Loucy (cell line): ENCODE data around the gene LRRC27.

Experiments
- EZH2phosphoT487 ChIP-seq: fragments of 200-600 bp; IDR thresholded peaks from 2 replicates; pipeline ENCODE4 v1.6.1; 2018; ENCODE audit warnings: antibody characterized with exemption, mild to moderate bottlenecking, moderate library complexity, borderline replicate concordance
- TF ChIP-seq, protein P1 (sequence below): fragments of 200-600 bp; sonication (generic); conservative IDR thresholded peaks from 2 replicates; pipeline ENCODE4 v1.5.1; 2014; ENCODE audit warnings: mild to moderate bottlenecking, antibody characterized with exemption, low read length

DNA sequence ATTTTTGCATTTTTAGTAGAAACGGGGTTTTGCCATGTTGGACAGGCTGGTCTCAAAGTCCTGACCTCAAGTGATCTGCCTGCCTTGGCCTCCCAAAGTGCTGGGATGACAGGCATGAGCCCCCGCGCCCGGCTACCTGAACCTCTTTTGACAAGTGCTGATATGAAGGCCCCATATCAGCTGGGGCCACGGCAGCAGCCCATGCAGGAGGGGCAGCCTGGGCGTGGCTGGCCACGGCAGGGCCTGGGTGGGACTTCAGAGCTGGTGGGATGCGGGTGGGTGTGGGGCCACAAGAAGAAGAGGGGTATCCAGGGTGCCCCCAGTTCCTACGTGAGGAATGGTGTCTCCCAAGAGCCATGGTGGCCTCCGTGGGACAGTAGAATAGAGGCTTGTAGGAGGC lies 6.9 kb downstream of the LRRC27 start:
- TF ChIP-seq, protein P1, sequence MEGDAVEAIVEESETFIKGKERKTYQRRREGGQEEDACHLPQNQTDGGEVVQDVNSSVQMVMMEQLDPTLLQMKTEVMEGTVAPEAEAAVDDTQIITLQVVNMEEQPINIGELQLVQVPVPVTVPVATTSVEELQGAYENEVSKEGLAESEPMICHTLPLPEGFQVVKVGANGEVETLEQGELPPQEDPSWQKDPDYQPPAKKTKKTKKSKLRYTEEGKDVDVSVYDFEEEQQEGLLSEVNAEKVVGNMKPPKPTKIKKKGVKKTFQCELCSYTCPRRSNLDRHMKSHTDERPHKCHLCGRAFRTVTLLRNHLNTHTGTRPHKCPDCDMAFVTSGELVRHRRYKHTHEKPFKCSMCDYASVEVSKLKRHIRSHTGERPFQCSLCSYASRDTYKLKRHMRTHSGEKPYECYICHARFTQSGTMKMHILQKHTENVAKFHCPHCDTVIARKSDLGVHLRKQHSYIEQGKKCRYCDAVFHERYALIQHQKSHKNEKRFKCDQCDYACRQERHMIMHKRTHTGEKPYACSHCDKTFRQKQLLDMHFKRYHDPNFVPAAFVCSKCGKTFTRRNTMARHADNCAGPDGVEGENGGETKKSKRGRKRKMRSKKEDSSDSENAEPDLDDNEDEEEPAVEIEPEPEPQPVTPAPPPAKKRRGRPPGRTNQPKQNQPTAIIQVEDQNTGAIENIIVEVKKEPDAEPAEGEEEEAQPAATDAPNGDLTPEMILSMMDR: no peak
- TF ChIP-seq EZH2phosphoT487: no peak
